ENCODE results near the gene CDK10.

CDK10 gene

GRCh38 chr16:89704281-89704680, 17.8 kb downstream of the CDK10 start:
- Histone ChIP-seq H3K79me2 (ENCODE audit: control insufficient read depth, low read length) (no peaks in the 10 kb centered on the region), H3K4me2 (ENCODE audit: low read length) (no peak overlapping the region), H3K9me3 (ENCODE audit: control insufficient read depth, insufficient read depth, low read length) (no peaks in the 10 kb centered on the region), H3K4me3 (ENCODE audit: low read length) (no peak overlapping the region), H3K4me1 (ENCODE audit: control insufficient read depth, low read length) (peaks cover 27% of the 10 kb centered on the region), H3F3A (ENCODE audit: control insufficient read depth, insufficient read depth) (0 out of 2 replicates have a peak, but pooled peaks cover 1% of the 10 kb centered on the region), H3K36me3 (ENCODE audit: control insufficient read depth, low read length) (no peaks in the 10 kb centered on the region), H3K9me2 (replicated peaks; ENCODE audit: control insufficient read depth, low read length) (no peaks in the 10 kb centered on the region), H4K20me1 (ENCODE audit: control insufficient read depth, insufficient read depth, low read depth, low read length) (no peaks in the 10 kb centered on the region; the same call in 1 of the 2 replicates), H3K27me3 (ENCODE audit: control insufficient read depth, low read length) (no peaks in the 10 kb centered on the region), H3K27ac (ENCODE audit: low read depth, low read length) (no peak overlapping the region)
- TF ChIP-seq EZH2phosphoT487 (IDR thresholded peaks at IDR 0.05; ENCODE audit: borderline replicate concordance, low read length), result no peak
- TF ChIP-seq CTCF (IDR thresholded peaks at IDR 0.05; ENCODE audit: low read depth, low read length, poor library complexity, severe bottlenecking), result no peak

GRCh38 chr16:89705006-89705405, 18.5 kb downstream of the CDK10 start:
- Histone ChIP-seq H3K27me3 (ENCODE audit: control insufficient read depth, low read length) (no peaks in the 10 kb centered on the region), H3K4me1 (ENCODE audit: control insufficient read depth, low read length) (peaks cover 22% of the 10 kb centered on the region)

GRCh38 chr16:89706518-89707260, 20.2 kb downstream of the CDK10 start:
- Histone ChIP-seq H4K20me1 (ENCODE audit: control insufficient read depth, insufficient read depth, low read depth, low read length) (no peaks in the 10 kb centered on the region), H3K9me3 (ENCODE audit: control insufficient read depth, insufficient read depth, low read length) (no peaks in the 10 kb centered on the region), H3K9me2 (replicated peaks; ENCODE audit: control insufficient read depth, low read length) (no peaks in the 10 kb centered on the region), H3K4me3 (ENCODE audit: low read length) (no peak overlapping the region), H3K4me2 (ENCODE audit: low read length) (peak overlapping the region; percentile 56), H3K4me1 (ENCODE audit: control insufficient read depth, low read length) (peaks cover 11% of the 10 kb centered on the region), H3K36me3 (ENCODE audit: control insufficient read depth, low read length) (no peaks in the 10 kb centered on the region), H3K79me2 (ENCODE audit: control insufficient read depth, low read length) (no peaks in the 10 kb centered on the region), H3F3A (ENCODE audit: control insufficient read depth, insufficient read depth) (no peaks in the 10 kb centered on the region), H3K27me3 (ENCODE audit: control insufficient read depth, low read length) (no peaks in the 10 kb centered on the region), H3K27ac (ENCODE audit: low read depth, low read length) (no peak overlapping the region)
- TF ChIP-seq CTCF (IDR thresholded peaks at IDR 0.05; ENCODE audit: low read depth, low read length, poor library complexity, severe bottlenecking) (no peak), EZH2phosphoT487 (IDR thresholded peaks at IDR 0.05; ENCODE audit: borderline replicate concordance, low read length) (no peak)

More at GRCh38 chr16:89705006-89705405, 18.5 kb downstream of the CDK10 start:
- H3K36me3 ChIP-seq (ENCODE audit: control insufficient read depth, low read length), result no peaks in the 10 kb centered on the region
- no peak overlapping the region for H3K4me3 ChIP-seq (ENCODE audit: low read length)
- no peaks in the 10 kb centered on the region for H3K9me3 ChIP-seq (ENCODE audit: control insufficient read depth, insufficient read depth, low read length)
- H3K27ac ChIP-seq (ENCODE audit: low read depth, low read length), result no peak overlapping the region
- no peaks in the 10 kb centered on the region for H3K79me2 ChIP-seq (ENCODE audit: control insufficient read depth, low read length)
- no peaks in the 10 kb centered on the region for H3K9me2 ChIP-seq (replicated peaks; ENCODE audit: control insufficient read depth, low read length)
- no peak overlapping the region for H3K4me2 ChIP-seq (ENCODE audit: low read length)
- no peaks in the 10 kb centered on the region for H4K20me1 ChIP-seq (ENCODE audit: control insufficient read depth, insufficient read depth, low read depth, low read length)
- no peak for TF ChIP-seq CTCF (IDR thresholded peaks at IDR 0.05; ENCODE audit: low read depth, low read length, poor library complexity, severe bottlenecking)
- no peak for TF ChIP-seq EZH2phosphoT487 (IDR thresholded peaks at IDR 0.05; ENCODE audit: borderline replicate concordance, low read length)
- H3F3A ChIP-seq (ENCODE audit: control insufficient read depth, insufficient read depth), result no peaks in the 10 kb centered on the region
